GM12875 (cell line): ENCODE data around the gene ZSCAN10.
A peak's percentile ranks its signal among the peaks of the same experiment; 100 is the strongest.

Experiments used
- H3K4me3 ChIP-seq: one replicate; pipeline ENCODE4 v1.5.1; 2011; ENCODE audit warnings: low read depth, low read length, control low read depth
- CTCF ChIP-seq: IDR thresholded peaks from 2 replicates; pipeline ENCODE4 v1.5.1; 2011; ENCODE audit warnings: low read depth, mild to moderate bottlenecking, control low read depth, inconsistent platforms, low read length, moderate library complexity, borderline replicate concordance; ENCODE audit not compliant: insufficient read depth

Gene ZSCAN10

GRCh38 chr16:3050487-3050886, 48.6 kb downstream of the ZSCAN10 start:
- no peak overlapping the region for H3K4me3 ChIP-seq
- no peak for TF ChIP-seq CTCF

GRCh38 chr16:3049921-3050481, 49.1 kb downstream of the ZSCAN10 start:
- no peak for TF ChIP-seq CTCF
- no peak overlapping the region for H3K4me3 ChIP-seq

- H3K4me3 ChIP-seq: no peak overlapping the region
Measured at GRCh38 chr16:3047387-3047720, 51.7 kb downstream of the ZSCAN10 start.

GRCh38 chr16:3046641-3047386, 52.3 kb downstream of the ZSCAN10 start:
- peak overlapping the region; percentile 60 for H3K4me3 ChIP-seq
- no peak for TF ChIP-seq CTCF

More at GRCh38 chr16:3047387-3047720, 51.7 kb downstream of the ZSCAN10 start:
- no peak for TF ChIP-seq CTCF

- peak within 1 kb of the TSS; percentile 60 for H3K4me3 ChIP-seq
- TF ChIP-seq CTCF: no peak
Measured at GRCh38 chr16:3045758-3046640, 53.1 kb downstream of the ZSCAN10 start, which contains the start of gene MMP25. Gene MMP25, plus strand, starts transcription at chr16:3046561. Its CDS starts 357 bp downstream, at chr16:3046918.

GRCh38 chr16:3044708-3045107, 54.4 kb downstream of the ZSCAN10 start:
- TF ChIP-seq CTCF: no peak
- no peak overlapping the region for H3K4me3 ChIP-seq
